HEK293 (cell line): Measurements from ENCODE around the gene CHST9.
"Not testable (repeated sequence)": the region's sequence is repeated elsewhere in the genome, so short reads cannot be mapped to it uniquely, and the experiment has no call there.

Experiments used
- CTCF ChIA-PET: fragments of 350-600 bp; formaldehyde crosslinking; extraction: SDS; loops from one replicate; lab custom pipeline; 2021; ENCODE audit warnings: antibody characterized with exemption; lab: Yijun Ruan, JAX
- POLR2A ChIA-PET: fragments of 300-600 bp; formaldehyde crosslinking; extraction: SDS; loops from one replicate; lab custom pipeline; 2020; ENCODE audit warnings: antibody characterized with exemption, inconsistent platforms; lab: Yijun Ruan, JAX
- H3K27ac ChIP-seq: fragments of 200-500 bp; sonication (Bioruptor generic); 2 replicates; pipeline ENCODE4 v1.5.1; 2014; ENCODE audit warnings: low read depth, low read length, control low read depth, inconsistent platforms; ENCODE audit errors: extremely low read depth
- H3K36me3 ChIP-seq, 2 experiments: fragments of 200-500 bp in 1 of 2; sonication (Bioruptor generic) in 1 of 2; 1 replicate in 1 of 2; 2 replicates in 1 of 2; pipeline ENCODE4 v1.5.1; 2014 to 2017; ENCODE audit warnings: inconsistent platforms in 2 of 2, low read length in 2 of 2; ENCODE audit not compliant: control insufficient read depth in 2 of 2, insufficient read depth in 1 of 2
- H3K4me1 ChIP-seq: fragments of 200-500 bp; sonication (Bioruptor generic); 2 replicates; pipeline ENCODE4 v1.5.1; 2014; ENCODE audit warnings: mild to moderate bottlenecking, low read length, inconsistent platforms; ENCODE audit not compliant: control insufficient read depth, insufficient read depth
- H3K4me3 ChIP-seq: 2 replicates; pipeline ENCODE4 v1.5.1; 2011; ENCODE audit warnings: low read depth, mild to moderate bottlenecking, control low read depth, low read length, moderate library complexity
- H3K9me3 ChIP-seq: fragments of 200-500 bp; sonication (Bioruptor generic); 2 replicates; pipeline ENCODE4 v1.5.1; 2014; ENCODE audit warnings: low read depth, low read length, inconsistent platforms; ENCODE audit not compliant: control insufficient read depth, insufficient read depth
- KLF1 ChIP-seq: fragments of 450-650 bp; formaldehyde crosslinking; IDR thresholded peaks from 2 replicates; pipeline ENCODE4 v1.5.1; 2016; ENCODE audit warnings: missing biosample characterization, missing genetic modification characterization
- KLF8 ChIP-seq: fragments of 450-650 bp; formaldehyde crosslinking; IDR thresholded peaks from 2 replicates; pipeline ENCODE4 v1.5.1; 2016; ENCODE audit warnings: missing biosample characterization, missing genetic modification characterization
- REPIN1 ChIP-seq: fragments of 450-650 bp; formaldehyde crosslinking; IDR thresholded peaks from 2 replicates; pipeline ENCODE4 v1.5.1; 2017; ENCODE audit warnings: missing biosample characterization, missing genetic modification characterization, low read depth
- SALL2 ChIP-seq: fragments of 450-650 bp; formaldehyde crosslinking; IDR thresholded peaks from 2 replicates; pipeline ENCODE4 v1.5.0; 2017; ENCODE audit warnings: missing biosample characterization, mild to moderate bottlenecking, missing genetic modification characterization, borderline replicate concordance
- TRIM28 ChIP-seq: IDR thresholded peaks from 2 replicates; pipeline ENCODE4 v1.6.1; 2011; ENCODE audit warnings: low read length, control low read depth, borderline replicate concordance
- YY2 ChIP-seq: fragments of 450-650 bp; formaldehyde crosslinking; IDR thresholded peaks from 2 replicates; pipeline ENCODE4 v1.5.1; 2016; ENCODE audit warnings: missing biosample characterization, missing genetic modification characterization
- ZFP69B ChIP-seq: fragments of 450-650 bp; formaldehyde crosslinking; IDR thresholded peaks from 2 replicates; pipeline ENCODE4 v1.5.1; 2016; ENCODE audit warnings: missing biosample characterization, missing genetic modification characterization
- ZSCAN5A ChIP-seq: fragments of 450-650 bp; formaldehyde crosslinking; IDR thresholded peaks from 2 replicates; pipeline ENCODE4 v1.5.1; 2016; ENCODE audit warnings: missing biosample characterization, missing genetic modification characterization
- TF ChIP-seq, protein P1 (sequence below): fragments of 450-650 bp; formaldehyde crosslinking; IDR thresholded peaks from 2 replicates; pipeline ENCODE4 v1.5.1; 2017; ENCODE audit warnings: missing biosample characterization, missing genetic modification characterization
- TF ChIP-seq, protein P2 (sequence below): fragments of 450-650 bp; formaldehyde crosslinking; IDR thresholded peaks from 2 replicates; pipeline ENCODE4 v1.5.1; 2016; ENCODE audit warnings: missing biosample characterization, missing genetic modification characterization
- TF ChIP-seq, protein P3 (sequence below): fragments of 450-650 bp; formaldehyde crosslinking; IDR thresholded peaks from 2 replicates; pipeline ENCODE4 v1.5.1; 2016; ENCODE audit warnings: missing biosample characterization, missing genetic modification characterization

CHST9 gene

GRCh38 chr18:27108842-27109241 lies 76.3 kb downstream of the CHST9 start (continued):
- TF ChIP-seq, protein P1, sequence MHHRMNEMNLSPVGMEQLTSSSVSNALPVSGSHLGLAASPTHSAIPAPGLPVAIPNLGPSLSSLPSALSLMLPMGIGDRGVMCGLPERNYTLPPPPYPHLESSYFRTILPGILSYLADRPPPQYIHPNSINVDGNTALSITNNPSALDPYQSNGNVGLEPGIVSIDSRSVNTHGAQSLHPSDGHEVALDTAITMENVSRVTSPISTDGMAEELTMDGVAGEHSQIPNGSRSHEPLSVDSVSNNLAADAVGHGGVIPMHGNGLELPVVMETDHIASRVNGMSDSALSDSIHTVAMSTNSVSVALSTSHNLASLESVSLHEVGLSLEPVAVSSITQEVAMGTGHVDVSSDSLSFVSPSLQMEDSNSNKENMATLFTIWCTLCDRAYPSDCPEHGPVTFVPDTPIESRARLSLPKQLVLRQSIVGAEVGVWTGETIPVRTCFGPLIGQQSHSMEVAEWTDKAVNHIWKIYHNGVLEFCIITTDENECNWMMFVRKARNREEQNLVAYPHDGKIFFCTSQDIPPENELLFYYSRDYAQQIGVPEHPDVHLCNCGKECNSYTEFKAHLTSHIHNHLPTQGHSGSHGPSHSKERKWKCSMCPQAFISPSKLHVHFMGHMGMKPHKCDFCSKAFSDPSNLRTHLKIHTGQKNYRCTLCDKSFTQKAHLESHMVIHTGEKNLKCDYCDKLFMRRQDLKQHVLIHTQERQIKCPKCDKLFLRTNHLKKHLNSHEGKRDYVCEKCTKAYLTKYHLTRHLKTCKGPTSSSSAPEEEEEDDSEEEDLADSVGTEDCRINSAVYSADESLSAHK (tag by site-specific recombination), result no peak

GRCh38 chr18:27104743-27105142 lies 80.4 kb downstream of the CHST9 start:
- Histone ChIP-seq H3K4me1 (no peaks in the 10 kb centered on the region), H3K36me3 (no peaks in the 10 kb centered on the region), H3K9me3 (no peaks in the 10 kb centered on the region), H3K4me3 (no peak overlapping the region)
- CTCF ChIA-PET, result no interaction called here
- POLR2A ChIA-PET, result no interaction called here
- no peak for TF ChIP-seq KLF1 (tag by site-specific recombination)
- TF ChIP-seq ZSCAN5A (tag by site-specific recombination), result no peak
- TF ChIP-seq SALL2 (tag by site-specific recombination), result no peak
- TF ChIP-seq ZFP69B (tag by site-specific recombination), result no peak
- no peak for TF ChIP-seq YY2 (tag by site-specific recombination)
- TF ChIP-seq, all 188 proteins: peak for 0
- H3K27ac ChIP-seq, result no peak overlapping the region

- Histone ChIP-seq H3K4me3 (no peak overlapping the region), H3K36me3 (no peaks in the 10 kb centered on the region), H3K27ac (no peak overlapping the region), H3K4me1 (no peaks in the 10 kb centered on the region), H3K9me3 (no peaks in the 10 kb centered on the region)
- ChIA-PET CTCF (no interaction called here), POLR2A (no interaction called here)
- TF ChIP-seq, protein P2, sequence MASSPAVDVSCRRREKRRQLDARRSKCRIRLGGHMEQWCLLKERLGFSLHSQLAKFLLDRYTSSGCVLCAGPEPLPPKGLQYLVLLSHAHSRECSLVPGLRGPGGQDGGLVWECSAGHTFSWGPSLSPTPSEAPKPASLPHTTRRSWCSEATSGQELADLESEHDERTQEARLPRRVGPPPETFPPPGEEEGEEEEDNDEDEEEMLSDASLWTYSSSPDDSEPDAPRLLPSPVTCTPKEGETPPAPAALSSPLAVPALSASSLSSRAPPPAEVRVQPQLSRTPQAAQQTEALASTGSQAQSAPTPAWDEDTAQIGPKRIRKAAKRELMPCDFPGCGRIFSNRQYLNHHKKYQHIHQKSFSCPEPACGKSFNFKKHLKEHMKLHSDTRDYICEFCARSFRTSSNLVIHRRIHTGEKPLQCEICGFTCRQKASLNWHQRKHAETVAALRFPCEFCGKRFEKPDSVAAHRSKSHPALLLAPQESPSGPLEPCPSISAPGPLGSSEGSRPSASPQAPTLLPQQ, result no peak
- no peak for TF ChIP-seq REPIN1 (tag by site-specific recombination)
- no peak for TF ChIP-seq KLF8 (tag by site-specific recombination)
- no peak for TF ChIP-seq TRIM28
- TF ChIP-seq, protein P3, sequence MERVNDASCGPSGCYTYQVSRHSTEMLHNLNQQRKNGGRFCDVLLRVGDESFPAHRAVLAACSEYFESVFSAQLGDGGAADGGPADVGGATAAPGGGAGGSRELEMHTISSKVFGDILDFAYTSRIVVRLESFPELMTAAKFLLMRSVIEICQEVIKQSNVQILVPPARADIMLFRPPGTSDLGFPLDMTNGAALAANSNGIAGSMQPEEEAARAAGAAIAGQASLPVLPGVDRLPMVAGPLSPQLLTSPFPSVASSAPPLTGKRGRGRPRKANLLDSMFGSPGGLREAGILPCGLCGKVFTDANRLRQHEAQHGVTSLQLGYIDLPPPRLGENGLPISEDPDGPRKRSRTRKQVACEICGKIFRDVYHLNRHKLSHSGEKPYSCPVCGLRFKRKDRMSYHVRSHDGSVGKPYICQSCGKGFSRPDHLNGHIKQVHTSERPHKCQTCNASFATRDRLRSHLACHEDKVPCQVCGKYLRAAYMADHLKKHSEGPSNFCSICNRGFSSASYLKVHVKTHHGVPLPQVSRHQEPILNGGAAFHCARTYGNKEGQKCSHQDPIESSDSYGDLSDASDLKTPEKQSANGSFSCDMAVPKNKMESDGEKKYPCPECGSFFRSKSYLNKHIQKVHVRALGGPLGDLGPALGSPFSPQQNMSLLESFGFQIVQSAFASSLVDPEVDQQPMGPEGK (tag by site-specific recombination), result no peak
Observed at GRCh38 chr18:27094621-27095020, 90.5 kb downstream of the CHST9 start.

GRCh38 chr18:27093290-27093689 lies 91.8 kb downstream of the CHST9 start:
- H3K4me3 ChIP-seq, H3K27ac ChIP-seq, CTCF ChIA-PET, POLR2A ChIA-PET, H3K9me3 ChIP-seq, H3K36me3 ChIP-seq, H3K4me1 ChIP-seq: not testable (repeated sequence)
